ENCODE data around the gene CIDEC.
"Not testable (repeated sequence)": the region's sequence is repeated elsewhere in the genome, so short reads cannot be mapped to it uniquely, and the experiment has no call there.

- TF ChIP-seq, protein P1, sequence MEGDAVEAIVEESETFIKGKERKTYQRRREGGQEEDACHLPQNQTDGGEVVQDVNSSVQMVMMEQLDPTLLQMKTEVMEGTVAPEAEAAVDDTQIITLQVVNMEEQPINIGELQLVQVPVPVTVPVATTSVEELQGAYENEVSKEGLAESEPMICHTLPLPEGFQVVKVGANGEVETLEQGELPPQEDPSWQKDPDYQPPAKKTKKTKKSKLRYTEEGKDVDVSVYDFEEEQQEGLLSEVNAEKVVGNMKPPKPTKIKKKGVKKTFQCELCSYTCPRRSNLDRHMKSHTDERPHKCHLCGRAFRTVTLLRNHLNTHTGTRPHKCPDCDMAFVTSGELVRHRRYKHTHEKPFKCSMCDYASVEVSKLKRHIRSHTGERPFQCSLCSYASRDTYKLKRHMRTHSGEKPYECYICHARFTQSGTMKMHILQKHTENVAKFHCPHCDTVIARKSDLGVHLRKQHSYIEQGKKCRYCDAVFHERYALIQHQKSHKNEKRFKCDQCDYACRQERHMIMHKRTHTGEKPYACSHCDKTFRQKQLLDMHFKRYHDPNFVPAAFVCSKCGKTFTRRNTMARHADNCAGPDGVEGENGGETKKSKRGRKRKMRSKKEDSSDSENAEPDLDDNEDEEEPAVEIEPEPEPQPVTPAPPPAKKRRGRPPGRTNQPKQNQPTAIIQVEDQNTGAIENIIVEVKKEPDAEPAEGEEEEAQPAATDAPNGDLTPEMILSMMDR (IDR thresholded peaks at IDR 0.05) = peak; percentile 21 to 56 (median 46)
- TF ChIP-seq POLR2AphosphoS5, POLR2A (IDR thresholded peaks at IDR 0.05): not testable (repeated sequence)
Measured at GRCh38 chr3:9848860-9849259, 31.2 kb downstream of the CIDEC start.
